ENCODE measurements around the gene SAYSD1.

The SAYSD1 gene

DNA sequence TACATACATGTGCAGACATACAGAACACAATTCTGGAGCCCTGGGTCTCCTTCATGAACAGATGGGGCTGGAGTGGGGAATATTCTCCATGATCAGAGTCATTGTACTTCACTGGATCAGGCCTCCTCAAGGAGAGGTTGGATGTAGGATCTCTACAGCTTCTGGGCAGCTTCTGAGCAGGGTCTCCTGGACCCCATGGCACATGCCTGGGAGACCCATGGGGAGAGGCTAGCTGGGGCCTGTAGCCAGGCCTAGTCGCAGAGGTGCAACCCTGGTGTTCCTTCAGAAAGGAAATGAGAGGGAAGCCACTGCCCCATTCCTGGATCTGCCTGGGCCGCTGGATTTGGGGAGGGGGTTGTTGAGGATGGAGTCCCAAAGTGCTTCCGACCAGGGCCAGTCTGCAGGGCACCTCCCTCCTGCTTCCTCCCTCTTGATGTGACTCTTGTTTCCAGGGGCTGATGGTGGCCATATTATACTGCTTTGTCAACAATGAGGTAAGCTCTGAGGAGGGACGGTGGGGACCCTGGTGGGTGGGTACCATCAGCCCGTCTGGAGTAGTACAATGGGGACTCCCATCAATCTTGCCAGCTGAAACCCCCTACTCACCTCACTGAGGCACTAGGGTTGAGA is 34.6 kb downstream of the SAYSD1 start:
- in situ Hi-C loops (cut with MboI; ENCODE audit: low sequenced_read_pairs): no loop called here
- Histone ChIP-seq H3K9me3 (no peaks in the 10 kb centered on the region), H3K4me1 (no peaks in the 10 kb centered on the region), H3K36me3 (replicated peaks) (no peaks in the 10 kb centered on the region), H3K27me3 (ENCODE audit: low read depth) (no peaks in the 10 kb centered on the region), H3K4me3 (no peak overlapping the region)
- DNase-seq (ENCODE audit: low spot score in 2 of 2): no peak

GRCh38 chr6:39079197-39080125 is 35.5 kb downstream of the SAYSD1 start:
- H3K27me3 ChIP-seq (ENCODE audit: low read depth): no peaks in the 10 kb centered on the region
- in situ Hi-C loops (cut with MboI; ENCODE audit: low sequenced_read_pairs): no loop called here
- no peak for DNase-seq (ENCODE audit: low spot score in 2 of 2)
- no peaks in the 10 kb centered on the region for H3K9me3 ChIP-seq
- H3K36me3 ChIP-seq (replicated peaks): no peaks in the 10 kb centered on the region
- no peaks in the 10 kb centered on the region for H3K4me1 ChIP-seq
- no peak overlapping the region for H3K4me3 ChIP-seq

DNA sequence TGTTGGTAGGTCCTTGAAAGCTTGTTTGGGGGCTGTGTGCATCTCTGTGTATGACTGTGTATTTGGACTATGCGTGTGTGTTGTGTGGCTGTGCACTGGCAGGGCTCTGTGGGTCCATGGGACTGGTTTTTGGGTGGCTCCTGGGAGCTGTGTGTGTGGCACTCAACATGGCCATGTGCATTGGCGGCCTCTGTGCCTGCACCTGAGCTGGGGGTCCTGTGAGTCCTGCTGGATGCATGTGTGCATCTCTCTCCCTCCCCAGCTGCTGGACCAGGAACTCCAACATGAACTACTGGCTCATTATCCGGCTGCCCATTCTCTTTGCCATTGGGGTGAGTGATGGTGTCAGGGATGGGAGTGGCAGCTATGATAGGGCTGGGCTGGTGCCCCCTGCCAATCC is 36.3 kb downstream of the SAYSD1 start:
- H3K4me3 ChIP-seq: no peak overlapping the region
- no peaks in the 10 kb centered on the region for H3K4me1 ChIP-seq
- no peaks in the 10 kb centered on the region for H3K27me3 ChIP-seq (ENCODE audit: low read depth)
- H3K9me3 ChIP-seq: no peaks in the 10 kb centered on the region
- H3K36me3 ChIP-seq (replicated peaks): no peaks in the 10 kb centered on the region
- in situ Hi-C loops (cut with MboI; ENCODE audit: low sequenced_read_pairs): no loop called here
- no peak for DNase-seq (ENCODE audit: low spot score in 2 of 2)

- Histone ChIP-seq H3K9me3 (no peaks in the 10 kb centered on the region), H3K36me3 (replicated peaks) (no peaks in the 10 kb centered on the region), H3K27me3 (ENCODE audit: low read depth) (no peaks in the 10 kb centered on the region), H3K4me1 (no peaks in the 10 kb centered on the region), H3K4me3 (no peak overlapping the region)
- in situ Hi-C loops (cut with MboI; ENCODE audit: low sequenced_read_pairs): no loop called here
- no peak for DNase-seq (ENCODE audit: low spot score in 2 of 2)
These were observed 36.9 kb downstream of the SAYSD1 start for GRCh38 chr6:39077882-39078594.

GRCh38 chr6:39076623-39077535 is 38.1 kb downstream of the SAYSD1 start:
- H3K4me1 ChIP-seq: no peaks in the 10 kb centered on the region
- H3K9me3 ChIP-seq: no peaks in the 10 kb centered on the region
- in situ Hi-C loops (cut with MboI; ENCODE audit: low sequenced_read_pairs): no loop called here
- no peak for DNase-seq (ENCODE audit: low spot score in 2 of 2)
- H3K36me3 ChIP-seq (replicated peaks): no peaks in the 10 kb centered on the region
- H3K27me3 ChIP-seq (ENCODE audit: low read depth): no peaks in the 10 kb centered on the region
- H3K4me3 ChIP-seq: no peak overlapping the region

GRCh38 chr6:39075807-39076622 is 39.0 kb downstream of the SAYSD1 start:
- no peak overlapping the region for H3K4me3 ChIP-seq
- H3K4me1 ChIP-seq: no peaks in the 10 kb centered on the region
- H3K36me3 ChIP-seq (replicated peaks): no peaks in the 10 kb centered on the region
- in situ Hi-C loops (cut with MboI; ENCODE audit: low sequenced_read_pairs): no loop called here
- no peak for DNase-seq (ENCODE audit: low spot score in 2 of 2)
- no peaks in the 10 kb centered on the region; the same call in 1 of the 2 replicates for H3K27me3 ChIP-seq (ENCODE audit: low read depth)
- no peaks in the 10 kb centered on the region for H3K9me3 ChIP-seq

GRCh38 chr6:39075010-39075686 is 39.8 kb downstream of the SAYSD1 start:
- in situ Hi-C loops (cut with MboI; ENCODE audit: low sequenced_read_pairs): no loop called here
- no peaks in the 10 kb centered on the region for H3K9me3 ChIP-seq
- H3K4me3 ChIP-seq: no peak overlapping the region
- DNase-seq (ENCODE audit: low spot score in 2 of 2): no peak
- no peaks in the 10 kb centered on the region for H3K4me1 ChIP-seq
- H3K36me3 ChIP-seq (replicated peaks): no peaks in the 10 kb centered on the region
- H3K27me3 ChIP-seq (ENCODE audit: low read depth): no peaks in the 10 kb centered on the region; the same call in 1 of the 2 replicates

GRCh38 chr6:39074486-39074885 is 40.5 kb downstream of the SAYSD1 start:
- Histone ChIP-seq H3K4me1 (no peaks in the 10 kb centered on the region), H3K27me3 (ENCODE audit: low read depth) (no peaks in the 10 kb centered on the region; the same call in 1 of the 2 replicates), H3K36me3 (replicated peaks) (no peaks in the 10 kb centered on the region), H3K9me3 (no peaks in the 10 kb centered on the region), H3K4me3 (no peak overlapping the region)
- DNase-seq (ENCODE audit: low spot score in 2 of 2): no peak
- in situ Hi-C loops (cut with MboI; ENCODE audit: low sequenced_read_pairs): no loop called here

GRCh38 chr6:39073471-39074355 is 41.3 kb downstream of the SAYSD1 start:
- no peaks in the 10 kb centered on the region for H3K4me1 ChIP-seq
- in situ Hi-C loops (cut with MboI; ENCODE audit: low sequenced_read_pairs): no loop called here
- H3K4me3 ChIP-seq: no peak overlapping the region
- no peaks in the 10 kb centered on the region; the same call in 1 of the 2 replicates for H3K27me3 ChIP-seq (ENCODE audit: low read depth)
- H3K9me3 ChIP-seq: no peaks in the 10 kb centered on the region
- no peak for DNase-seq (ENCODE audit: low spot score in 2 of 2)
- H3K36me3 ChIP-seq (replicated peaks): no peaks in the 10 kb centered on the region

- H3K4me1 ChIP-seq: no peaks in the 10 kb centered on the region
- H3K27me3 ChIP-seq (ENCODE audit: low read depth): no peaks in the 10 kb centered on the region; the same call in 1 of the 2 replicates
- H3K36me3 ChIP-seq (replicated peaks): no peaks in the 10 kb centered on the region
- in situ Hi-C loops (cut with MboI; ENCODE audit: low sequenced_read_pairs): no loop called here
- H3K9me3 ChIP-seq: no peaks in the 10 kb centered on the region
- H3K4me3 ChIP-seq: no peak overlapping the region
- DNase-seq (ENCODE audit: low spot score in 2 of 2): no peak
These were observed 42.2 kb downstream of the SAYSD1 start for GRCh38 chr6:39072830-39073229.

DNA sequence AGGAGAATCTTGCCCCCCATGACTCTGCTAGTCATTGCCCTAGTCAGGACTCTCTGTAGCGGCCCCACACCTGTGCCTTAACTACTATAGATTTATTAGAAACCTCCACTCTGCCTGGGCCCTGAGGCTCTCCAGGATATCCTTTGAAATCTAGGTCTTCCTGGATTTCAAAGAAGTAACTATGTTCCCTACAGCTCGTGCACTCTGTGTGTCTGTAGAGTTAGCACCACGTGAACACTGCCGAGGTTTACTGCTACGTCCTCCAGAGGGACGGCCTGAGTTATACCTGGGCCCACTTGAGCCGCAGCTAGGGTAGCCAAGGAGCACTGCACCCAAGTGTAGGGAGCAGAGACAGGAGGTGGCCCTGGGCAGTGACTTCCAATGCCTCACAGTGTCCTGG is 46.6 kb downstream of the SAYSD1 start:
- no peaks in the 10 kb centered on the region for H3K36me3 ChIP-seq (replicated peaks)
- no peak for DNase-seq (ENCODE audit: low spot score in 2 of 2)
- in situ Hi-C loops (cut with MboI; ENCODE audit: low sequenced_read_pairs): no loop called here
- H3K4me1 ChIP-seq: no peaks in the 10 kb centered on the region
- H3K4me3 ChIP-seq: no peak overlapping the region
- H3K27me3 ChIP-seq (ENCODE audit: low read depth): no peaks in the 10 kb centered on the region; the same call in 1 of the 2 replicates
- no peaks in the 10 kb centered on the region for H3K9me3 ChIP-seq
